ENCODE data around the gene NKX6-1.

NKX6-1 gene

DNA sequence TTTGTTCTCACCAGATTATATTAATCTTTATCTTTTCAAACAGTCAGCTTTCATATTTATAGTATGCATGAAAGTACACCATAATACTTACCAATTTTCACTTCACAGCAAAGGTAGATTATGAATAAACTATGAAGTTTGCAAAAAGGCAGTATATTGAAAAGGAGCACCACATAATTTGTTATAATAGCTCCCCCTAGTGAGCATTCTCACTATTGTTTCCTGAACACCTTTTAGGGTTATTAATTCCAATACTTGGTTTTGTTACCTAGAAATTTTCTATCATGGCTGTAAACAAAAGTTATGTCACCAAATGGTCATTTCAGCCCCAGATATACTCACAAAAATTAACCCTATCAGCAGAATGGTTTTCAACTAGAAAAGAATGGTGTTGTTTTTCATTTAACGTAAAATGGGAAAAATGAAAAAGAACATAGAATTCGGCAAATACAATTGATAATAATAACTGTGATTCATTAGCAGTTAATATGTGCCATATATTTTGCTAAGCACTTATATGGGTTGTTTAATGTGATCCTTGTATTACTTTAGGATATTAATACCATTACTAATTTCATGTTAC is 30.2 kb upstream of the NKX6-1 start:
- no peak overlapping the region for H3K9ac ChIP-seq (ENCODE audit: insufficient read length, low read depth)
- H3K9me3 ChIP-seq (ENCODE audit: insufficient read depth, low read length): no peaks in the 10 kb centered on the region
- no peaks in the 10 kb centered on the region for H3K4me1 ChIP-seq (ENCODE audit: insufficient read depth, insufficient read length)
- TF ChIP-seq ZNF274 (IDR thresholded peaks at IDR 0.05; ENCODE audit: low read depth, low read length) (no peak), SUZ12 (IDR thresholded peaks at IDR 0.05; ENCODE audit: extremely low read depth, insufficient read depth, insufficient read length) (no peak), YY1 (IDR thresholded peaks at IDR 0.05; ENCODE audit: insufficient read depth, insufficient read length) (no peak)
- H3K36me3 ChIP-seq (ENCODE audit: insufficient read depth, insufficient read length, low read length): no peaks in the 10 kb centered on the region
- H3K27me3 ChIP-seq (ENCODE audit: insufficient read depth, insufficient read length): no peaks in the 10 kb centered on the region
- H3K4me3 ChIP-seq (ENCODE audit: insufficient read length, low read depth): no peak overlapping the region
- DNase-seq (ENCODE audit: low read depth, low spot score): no peak

- Histone ChIP-seq H3K9ac (ENCODE audit: insufficient read length, low read depth) (no peak overlapping the region), H3K27me3 (ENCODE audit: insufficient read depth, insufficient read length) (no peaks in the 10 kb centered on the region), H3K4me1 (ENCODE audit: insufficient read depth, insufficient read length) (no peaks in the 10 kb centered on the region), H3K4me3 (ENCODE audit: insufficient read length, low read depth) (no peak overlapping the region), H3K36me3 (ENCODE audit: insufficient read depth, insufficient read length, low read length) (no peaks in the 10 kb centered on the region), H3K9me3 (ENCODE audit: insufficient read depth, low read length) (no peaks in the 10 kb centered on the region)
- TF ChIP-seq SUZ12 (IDR thresholded peaks at IDR 0.05; ENCODE audit: extremely low read depth, insufficient read depth, insufficient read length) (no peak), ZNF274 (IDR thresholded peaks at IDR 0.05; ENCODE audit: low read depth, low read length) (no peak), YY1 (IDR thresholded peaks at IDR 0.05; ENCODE audit: insufficient read depth, insufficient read length) (no peak)
- DNase-seq (ENCODE audit: low read depth, low spot score): no peak
These were observed 28.3 kb upstream of the NKX6-1 start for GRCh38 chr4:84527391-84527790.

- no peaks in the 10 kb centered on the region for H3K9me3 ChIP-seq (ENCODE audit: insufficient read depth, low read length)
- no peaks in the 10 kb centered on the region for H3K27me3 ChIP-seq (ENCODE audit: insufficient read depth, insufficient read length)
- H3K9ac ChIP-seq (ENCODE audit: insufficient read length, low read depth): no peak overlapping the region
- no peak for DNase-seq (ENCODE audit: low read depth, low spot score)
- no peak overlapping the region for H3K4me3 ChIP-seq (ENCODE audit: insufficient read length, low read depth)
- H3K36me3 ChIP-seq (ENCODE audit: insufficient read depth, insufficient read length, low read length): no peaks in the 10 kb centered on the region
- no peak for TF ChIP-seq YY1 (IDR thresholded peaks at IDR 0.05; ENCODE audit: insufficient read depth, insufficient read length)
- TF ChIP-seq ZNF274 (IDR thresholded peaks at IDR 0.05; ENCODE audit: low read depth, low read length): no peak
- no peak for TF ChIP-seq SUZ12 (IDR thresholded peaks at IDR 0.05; ENCODE audit: extremely low read depth, insufficient read depth, insufficient read length)
- no peaks in the 10 kb centered on the region for H3K4me1 ChIP-seq (ENCODE audit: insufficient read depth, insufficient read length)
These were observed 16.0 kb upstream of the NKX6-1 start for GRCh38 chr4:84515075-84515474.

DNA sequence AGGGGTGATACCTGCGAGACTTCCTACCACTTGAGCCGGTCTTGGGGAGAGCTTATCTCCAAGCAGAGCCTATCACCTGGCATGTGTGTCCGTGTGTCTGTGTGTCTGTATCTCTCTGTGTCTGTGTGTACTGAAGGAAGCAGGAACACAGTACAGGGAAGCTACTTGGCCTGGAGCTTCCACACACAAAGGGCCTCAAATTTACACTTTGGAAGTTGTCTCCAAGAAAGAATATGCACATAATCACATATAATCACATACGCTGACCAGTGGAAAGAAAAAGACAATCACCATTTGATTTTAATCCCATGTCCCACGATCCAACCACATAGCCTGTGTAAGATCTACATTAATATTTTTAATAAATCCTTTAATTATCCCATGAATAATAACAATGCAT is 13.2 kb upstream of the NKX6-1 start:
- Histone ChIP-seq H3K9me3 (ENCODE audit: insufficient read depth, low read length) (no peaks in the 10 kb centered on the region), H3K36me3 (ENCODE audit: insufficient read depth, insufficient read length, low read length) (no peaks in the 10 kb centered on the region), H3K9ac (ENCODE audit: insufficient read length, low read depth) (no peak overlapping the region), H3K4me3 (ENCODE audit: insufficient read length, low read depth) (no peak overlapping the region), H3K27me3 (ENCODE audit: insufficient read depth, insufficient read length) (no peaks in the 10 kb centered on the region), H3K4me1 (ENCODE audit: insufficient read depth, insufficient read length) (no peaks in the 10 kb centered on the region)
- no peak for TF ChIP-seq YY1 (IDR thresholded peaks at IDR 0.05; ENCODE audit: insufficient read depth, insufficient read length)
- no peak for DNase-seq (ENCODE audit: low read depth, low spot score)

GRCh38 chr4:84511703-84512102 is 12.6 kb upstream of the NKX6-1 start:
- no peak for TF ChIP-seq ZNF274 (IDR thresholded peaks at IDR 0.05; ENCODE audit: low read depth, low read length)
- no peak for TF ChIP-seq YY1 (IDR thresholded peaks at IDR 0.05; ENCODE audit: insufficient read depth, insufficient read length)
- no peak for TF ChIP-seq SUZ12 (IDR thresholded peaks at IDR 0.05; ENCODE audit: extremely low read depth, insufficient read depth, insufficient read length)
- Histone ChIP-seq H3K9ac (ENCODE audit: insufficient read length, low read depth) (no peak overlapping the region), H3K9me3 (ENCODE audit: insufficient read depth, low read length) (no peaks in the 10 kb centered on the region), H3K27me3 (ENCODE audit: insufficient read depth, insufficient read length) (no peaks in the 10 kb centered on the region), H3K36me3 (ENCODE audit: insufficient read depth, insufficient read length, low read length) (no peaks in the 10 kb centered on the region), H3K4me3 (ENCODE audit: insufficient read length, low read depth) (no peak overlapping the region), H3K4me1 (ENCODE audit: insufficient read depth, insufficient read length) (no peaks in the 10 kb centered on the region)
- no peak for DNase-seq (ENCODE audit: low read depth, low spot score)

DNA sequence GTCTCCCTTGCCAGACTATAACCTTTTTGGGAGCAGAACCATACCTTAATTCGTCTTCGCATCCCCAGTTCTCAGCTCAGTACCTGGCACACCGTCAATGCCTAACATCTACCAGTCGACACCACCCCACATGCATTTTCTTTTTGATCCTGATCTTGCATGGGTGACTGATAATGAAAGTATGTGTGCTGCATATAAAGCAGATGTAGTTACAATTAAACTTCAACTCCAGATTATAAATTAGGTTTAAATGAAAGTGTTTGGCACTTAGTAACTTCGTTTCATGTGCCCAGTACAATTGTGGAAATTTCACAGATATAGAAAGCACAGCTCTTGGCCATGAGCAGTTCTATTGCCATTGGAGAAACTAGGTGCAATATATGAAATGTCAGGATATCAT is 8.8 kb upstream of the NKX6-1 start:
- TF ChIP-seq YY1 (IDR thresholded peaks at IDR 0.05; ENCODE audit: insufficient read depth, insufficient read length) (no peak), SUZ12 (IDR thresholded peaks at IDR 0.05; ENCODE audit: extremely low read depth, insufficient read depth, insufficient read length) (no peak), ZNF274 (IDR thresholded peaks at IDR 0.05; ENCODE audit: low read depth, low read length) (no peak)
- peaks cover 9% of the 10 kb centered on the region for H3K27me3 ChIP-seq (ENCODE audit: insufficient read depth, insufficient read length)

DNA sequence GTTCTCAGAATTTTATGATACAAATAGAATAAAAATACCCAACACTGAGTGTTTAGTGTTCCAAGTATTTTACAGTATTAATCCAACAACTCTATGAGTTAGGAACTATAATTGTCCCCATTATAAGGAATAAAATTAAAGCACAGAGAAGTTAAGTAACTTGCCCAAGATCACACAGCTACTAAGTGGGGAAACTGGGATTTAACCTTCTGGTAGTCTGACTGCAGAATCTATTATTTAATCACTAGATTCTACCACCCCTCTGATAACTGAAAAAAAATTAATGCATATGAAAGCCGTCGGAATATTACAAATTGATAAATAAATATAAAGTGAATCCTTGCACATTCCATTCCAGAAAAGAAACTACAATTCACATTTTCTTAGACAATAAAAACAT is 5.7 kb upstream of the NKX6-1 start:
- Histone ChIP-seq H3K9ac (ENCODE audit: insufficient read length, low read depth) (no peak overlapping the region), H3K4me1 (ENCODE audit: insufficient read depth, insufficient read length) (peaks cover 4% of the 10 kb centered on the region), H3K4me3 (ENCODE audit: insufficient read length, low read depth) (no peak overlapping the region), H3K27me3 (ENCODE audit: insufficient read depth, insufficient read length) (peaks cover 41% of the 10 kb centered on the region), H3K9me3 (ENCODE audit: insufficient read depth, low read length) (no peaks in the 10 kb centered on the region), H3K36me3 (ENCODE audit: insufficient read depth, insufficient read length, low read length) (no peaks in the 10 kb centered on the region)
- TF ChIP-seq YY1 (IDR thresholded peaks at IDR 0.05; ENCODE audit: insufficient read depth, insufficient read length): no peak
- no peak for TF ChIP-seq ZNF274 (IDR thresholded peaks at IDR 0.05; ENCODE audit: low read depth, low read length)
- TF ChIP-seq SUZ12 (IDR thresholded peaks at IDR 0.05; ENCODE audit: extremely low read depth, insufficient read depth, insufficient read length): no peak
- DNase-seq (ENCODE audit: low read depth, low spot score): no peak

More for the DNA sequence above, 8.8 kb upstream of the NKX6-1 start:
- Histone ChIP-seq H3K9me3 (ENCODE audit: insufficient read depth, low read length) (no peaks in the 10 kb centered on the region), H3K36me3 (ENCODE audit: insufficient read depth, insufficient read length, low read length) (no peaks in the 10 kb centered on the region), H3K4me1 (ENCODE audit: insufficient read depth, insufficient read length) (no peaks in the 10 kb centered on the region), H3K4me3 (ENCODE audit: insufficient read length, low read depth) (no peak overlapping the region), H3K9ac (ENCODE audit: insufficient read length, low read depth) (no peak overlapping the region)
- DNase-seq (ENCODE audit: low read depth, low spot score): no peak

Measured in NT2/D1 (cell line).